H9 (cell line): ENCODE measurements around the gene IL17A. TPM values are rescaled to one million over a fixed set of nuclear protein-coding genes. Genes with fewer than 3 reads are reported as not detected.

ENCODE experiments used
- DNase-seq: peaks from one replicate; pipeline ENCODE4 v3.0.0-alpha.2; 2017
- H2AFZ ChIP-seq: one replicate; pipeline ENCODE4 v1.6.1; 2013; ENCODE audit warnings: mild to moderate bottlenecking, low read length, control low read depth, moderate library complexity
- H2AK5ac ChIP-seq: 2 replicates; pipeline ENCODE4 v1.6.1; 2013; ENCODE audit warnings: low read length, control low read depth, mixed read lengths; ENCODE audit not compliant: insufficient read length
- H2BK120ac ChIP-seq: one replicate; pipeline ENCODE4 v1.6.1; 2013; ENCODE audit warnings: low read depth, mild to moderate bottlenecking, low read length, control low read depth, inconsistent platforms; ENCODE audit not compliant: poor library complexity, severe bottlenecking
- H2BK12ac ChIP-seq: 2 replicates; pipeline ENCODE4 v1.6.1; 2013; ENCODE audit warnings: low read length, control low read depth, mixed read lengths, low read depth; ENCODE audit not compliant: insufficient read length
- H2BK15ac ChIP-seq: 2 replicates; pipeline ENCODE4 v1.6.1; 2013; ENCODE audit warnings: low read depth, low read length, control low read depth
- H2BK20ac ChIP-seq: one replicate; pipeline ENCODE4 v1.6.1; 2013; ENCODE audit warnings: low read depth, mild to moderate bottlenecking, low read length, control low read depth, inconsistent platforms; ENCODE audit not compliant: poor library complexity, severe bottlenecking
- H2BK5ac ChIP-seq: 2 replicates; pipeline ENCODE4 v1.6.1; 2013; ENCODE audit warnings: low read length, control low read depth, mixed read lengths; ENCODE audit not compliant: insufficient read length
- H3K14ac ChIP-seq: 2 replicates; pipeline ENCODE4 v1.6.1; 2013; ENCODE audit warnings: low read length, control low read depth; ENCODE audit not compliant: insufficient read depth
- H3K18ac ChIP-seq: 2 replicates; pipeline ENCODE4 v1.6.1; 2013; ENCODE audit warnings: low read depth, mild to moderate bottlenecking, mixed read lengths, low read length, control low read depth; ENCODE audit not compliant: insufficient read length
- H3K23ac ChIP-seq: 2 replicates; pipeline ENCODE4 v1.6.1; 2013; ENCODE audit warnings: low read length, control low read depth, mixed read lengths, low read depth; ENCODE audit not compliant: insufficient read length
- H3K23me2 ChIP-seq: 2 replicates; pipeline ENCODE4 v1.6.1; 2013; ENCODE audit warnings: low read depth, mild to moderate bottlenecking, mixed read lengths, low read length, control low read depth; ENCODE audit not compliant: insufficient read length, poor library complexity, severe bottlenecking
- H3K27ac ChIP-seq: 2 replicates; pipeline ENCODE4 v1.5.1; 2013; ENCODE audit warnings: low read length, control low read depth, mixed read lengths, low read depth; ENCODE audit not compliant: insufficient read length
- H3K27me3 ChIP-seq: 2 replicates; pipeline ENCODE4 v1.6.1; 2013; ENCODE audit warnings: low read length, control low read depth, inconsistent platforms; ENCODE audit not compliant: insufficient read depth
- H3K4ac ChIP-seq: 2 replicates; pipeline ENCODE4 v1.6.1; 2013; ENCODE audit warnings: low read depth, mild to moderate bottlenecking, control low read depth, inconsistent platforms, low read length, moderate library complexity
- H3K4me1 ChIP-seq: 2 replicates; pipeline ENCODE4 v1.6.1; 2013; ENCODE audit warnings: low read length, control low read depth, inconsistent platforms; ENCODE audit not compliant: insufficient read depth
- H3K4me2 ChIP-seq: 2 replicates; pipeline ENCODE4 v1.6.1; 2013; ENCODE audit warnings: low read length, control low read depth, mixed read lengths; ENCODE audit not compliant: insufficient read length, insufficient read depth
- H3K56ac ChIP-seq: 2 replicates; pipeline ENCODE4 v1.6.1; 2013; ENCODE audit warnings: low read depth, mild to moderate bottlenecking, mixed read lengths, low read length, control low read depth; ENCODE audit not compliant: insufficient read length
- H3K79me1 ChIP-seq: 2 replicates; pipeline ENCODE4 v1.6.1; 2013; ENCODE audit warnings: low read depth, mild to moderate bottlenecking, moderate library complexity, low read length, control low read depth, inconsistent platforms; ENCODE audit not compliant: insufficient read depth, poor library complexity, severe bottlenecking
- H3K79me2 ChIP-seq: 2 replicates; pipeline ENCODE4 v1.6.1; 2013; ENCODE audit warnings: low read length, control low read depth, inconsistent platforms; ENCODE audit not compliant: insufficient read depth
- H3K9ac ChIP-seq: 2 replicates; pipeline ENCODE4 v1.6.1; 2013; ENCODE audit warnings: low read length, control low read depth, mixed read lengths; ENCODE audit not compliant: insufficient read length; ENCODE audit errors: extremely low read depth
- H3K9me3 ChIP-seq: one replicate; pipeline ENCODE4 v1.6.1; 2013; ENCODE audit warnings: low read depth, low read length, inconsistent platforms; ENCODE audit not compliant: control insufficient read depth
- H3T11ph ChIP-seq: one replicate; pipeline ENCODE4 v1.6.1; 2013; ENCODE audit warnings: mild to moderate bottlenecking, low read length, control low read depth, inconsistent platforms
- H4K20me1 ChIP-seq: one replicate; pipeline ENCODE4 v1.6.1; 2013; ENCODE audit not compliant: control insufficient read depth, insufficient read length, insufficient read depth
- H4K5ac ChIP-seq: 2 replicates; pipeline ENCODE4 v1.6.1; 2013; ENCODE audit warnings: low read depth, mild to moderate bottlenecking, mixed read lengths, low read length, control low read depth; ENCODE audit not compliant: insufficient read length
- H4K8ac ChIP-seq: replicated peaks from 2 replicates; pipeline ENCODE4 v1.6.1; 2013; ENCODE audit warnings: low read length, control low read depth, mixed read lengths, low read depth; ENCODE audit not compliant: insufficient read length
- H4K91ac ChIP-seq: 2 replicates; pipeline ENCODE4 v1.6.1; 2013; ENCODE audit warnings: low read depth, mild to moderate bottlenecking, moderate library complexity, mixed read lengths, low read length, control low read depth; ENCODE audit not compliant: insufficient read length
- H3K27ac Mint-ChIP-seq, 3 experiments: 2 replicates in 2 of 3; 3 replicates in 1 of 3; pipeline ENCODE4 v1.8.0; 2020 to 2021; ENCODE audit warnings: mixed read lengths in 3 of 3, mild to moderate bottlenecking in 1 of 3, moderate library complexity in 1 of 3
- H3K27me3 Mint-ChIP-seq: 2 replicates; pipeline ENCODE4 v1.8.0; 2021; ENCODE audit warnings: low read depth, mild to moderate bottlenecking, moderate library complexity, mixed read lengths
- H3K36me3 Mint-ChIP-seq, 3 experiments: 2 replicates in 2 of 3; 3 replicates in 1 of 3; pipeline ENCODE4 v1.8.0; 2020 to 2021; ENCODE audit warnings: low read depth in 3 of 3, mixed read lengths in 3 of 3; ENCODE audit not compliant: insufficient read depth in 1 of 3
- H3K4me1 Mint-ChIP-seq, 2 experiments: 2 replicates each; pipeline ENCODE4 v1.8.0; 2020; ENCODE audit warnings: mixed read lengths in 2 of 2
- H3K4me3 Mint-ChIP-seq, 2 experiments: 2 replicates in 1 of 2; 3 replicates in 1 of 2; pipeline ENCODE4 v1.8.0; 2020 to 2021; ENCODE audit warnings: mild to moderate bottlenecking in 2 of 2, mixed read lengths in 2 of 2, moderate library complexity in 1 of 2
- H3K9me3 Mint-ChIP-seq, 2 experiments: 2 replicates in 1 of 2; 3 replicates in 1 of 2; pipeline ENCODE4 v1.8.0; 2020; ENCODE audit warnings: mild to moderate bottlenecking in 2 of 2, mixed read lengths in 2 of 2, moderate library complexity in 1 of 2
- WGBS: extraction: QIAGEN DNeasy Blood & Tissue Kit; methylation state at CpG from one replicate; pipeline ENCODE4 v1.1.7; 2013; ENCODE audit warnings: missing lambda C conversion rate, low lambda C conversion rate, mixed read lengths; ENCODE audit not compliant: insufficient read length; ENCODE audit errors: extremely low coverage; 5-methylcytosine and 5-hydroxymethylcytosine counted together
- total RNA-seq: library from RNA; stranded (reverse); gene quantifications from 2 replicates; pipeline ENCODE4 v1.2.1, GENCODE V29; 2021
- TF ChIP-seq, protein P1 (sequence below): fragments of 200-600 bp; sonication (generic); conservative IDR thresholded peaks from 3 replicates; pipeline ENCODE4 v1.8.0; 2021; ENCODE audit warnings: antibody characterized with exemption, mild to moderate bottlenecking

IL17A gene
- total RNA-seq, 1 experiment from 2014 or later, result not detected

GRCh38 chr6:52149949-52150348 is 36.2 kb upstream of the IL17A start:
- H3K27ac Mint-ChIP-seq, result no peak overlapping the region
- no CpG with 5 or more reads among the region's 2 CpGs for WGBS
- no peak overlapping the region for H3K4ac ChIP-seq
- no peak for DNase-seq
- no peak overlapping the region for H3T11ph ChIP-seq
- no peak overlapping the region for H2BK15ac ChIP-seq
- no peak overlapping the region for H3K27ac ChIP-seq
- TF ChIP-seq, protein P1, sequence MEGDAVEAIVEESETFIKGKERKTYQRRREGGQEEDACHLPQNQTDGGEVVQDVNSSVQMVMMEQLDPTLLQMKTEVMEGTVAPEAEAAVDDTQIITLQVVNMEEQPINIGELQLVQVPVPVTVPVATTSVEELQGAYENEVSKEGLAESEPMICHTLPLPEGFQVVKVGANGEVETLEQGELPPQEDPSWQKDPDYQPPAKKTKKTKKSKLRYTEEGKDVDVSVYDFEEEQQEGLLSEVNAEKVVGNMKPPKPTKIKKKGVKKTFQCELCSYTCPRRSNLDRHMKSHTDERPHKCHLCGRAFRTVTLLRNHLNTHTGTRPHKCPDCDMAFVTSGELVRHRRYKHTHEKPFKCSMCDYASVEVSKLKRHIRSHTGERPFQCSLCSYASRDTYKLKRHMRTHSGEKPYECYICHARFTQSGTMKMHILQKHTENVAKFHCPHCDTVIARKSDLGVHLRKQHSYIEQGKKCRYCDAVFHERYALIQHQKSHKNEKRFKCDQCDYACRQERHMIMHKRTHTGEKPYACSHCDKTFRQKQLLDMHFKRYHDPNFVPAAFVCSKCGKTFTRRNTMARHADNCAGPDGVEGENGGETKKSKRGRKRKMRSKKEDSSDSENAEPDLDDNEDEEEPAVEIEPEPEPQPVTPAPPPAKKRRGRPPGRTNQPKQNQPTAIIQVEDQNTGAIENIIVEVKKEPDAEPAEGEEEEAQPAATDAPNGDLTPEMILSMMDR, result no peak
- no peaks in the 10 kb centered on the region for H3K9me3 ChIP-seq
- no peaks in the 10 kb centered on the region for H4K20me1 ChIP-seq
- peaks cover 6% of the 10 kb centered on the region for H3K4me1 ChIP-seq
- H2BK120ac ChIP-seq, result no peak overlapping the region
- no peak overlapping the region for H2BK5ac ChIP-seq
- H4K5ac ChIP-seq, result no peak overlapping the region
- no peak overlapping the region for H3K14ac ChIP-seq
- no peak overlapping the region for H3K9ac ChIP-seq
- H2AK5ac ChIP-seq, result no peak overlapping the region
- no peak overlapping the region for H3K4me2 ChIP-seq
- H3K23ac ChIP-seq, result no peak overlapping the region
- no peaks in the 10 kb centered on the region for H3K9me3 Mint-ChIP-seq
- H2BK12ac ChIP-seq, result no peak overlapping the region
- H2AFZ ChIP-seq, result no peak overlapping the region
- no peak overlapping the region for H4K8ac ChIP-seq
- no peaks in the 10 kb centered on the region for H3K23me2 ChIP-seq
- no peaks in the 10 kb centered on the region for H3K27me3 ChIP-seq
- H3K18ac ChIP-seq, result no peak overlapping the region
- peaks cover 20 to 23% of the 10 kb centered on the region in 2 experiments for H3K4me1 Mint-ChIP-seq
- H2BK20ac ChIP-seq, result no peak overlapping the region
- H3K36me3 Mint-ChIP-seq, result no peaks in the 10 kb centered on the region; a peak in 2 of 7 replicates
- no peaks in the 10 kb centered on the region for H3K79me1 ChIP-seq
- no peak overlapping the region for H4K91ac ChIP-seq
- H3K27me3 Mint-ChIP-seq, result no peaks in the 10 kb centered on the region; the same call in 1 of the 2 replicates
- no peak overlapping the region for H3K4me3 Mint-ChIP-seq
- no peak overlapping the region for H3K56ac ChIP-seq
- no peaks in the 10 kb centered on the region for H3K79me2 ChIP-seq
